Measurements from ENCODE around the gene B3GNT4.
"Not testable (repeated sequence)": the region's sequence is repeated elsewhere in the genome, so short reads cannot be mapped to it uniquely, and the experiment has no call there.

The B3GNT4 gene

DNA sequence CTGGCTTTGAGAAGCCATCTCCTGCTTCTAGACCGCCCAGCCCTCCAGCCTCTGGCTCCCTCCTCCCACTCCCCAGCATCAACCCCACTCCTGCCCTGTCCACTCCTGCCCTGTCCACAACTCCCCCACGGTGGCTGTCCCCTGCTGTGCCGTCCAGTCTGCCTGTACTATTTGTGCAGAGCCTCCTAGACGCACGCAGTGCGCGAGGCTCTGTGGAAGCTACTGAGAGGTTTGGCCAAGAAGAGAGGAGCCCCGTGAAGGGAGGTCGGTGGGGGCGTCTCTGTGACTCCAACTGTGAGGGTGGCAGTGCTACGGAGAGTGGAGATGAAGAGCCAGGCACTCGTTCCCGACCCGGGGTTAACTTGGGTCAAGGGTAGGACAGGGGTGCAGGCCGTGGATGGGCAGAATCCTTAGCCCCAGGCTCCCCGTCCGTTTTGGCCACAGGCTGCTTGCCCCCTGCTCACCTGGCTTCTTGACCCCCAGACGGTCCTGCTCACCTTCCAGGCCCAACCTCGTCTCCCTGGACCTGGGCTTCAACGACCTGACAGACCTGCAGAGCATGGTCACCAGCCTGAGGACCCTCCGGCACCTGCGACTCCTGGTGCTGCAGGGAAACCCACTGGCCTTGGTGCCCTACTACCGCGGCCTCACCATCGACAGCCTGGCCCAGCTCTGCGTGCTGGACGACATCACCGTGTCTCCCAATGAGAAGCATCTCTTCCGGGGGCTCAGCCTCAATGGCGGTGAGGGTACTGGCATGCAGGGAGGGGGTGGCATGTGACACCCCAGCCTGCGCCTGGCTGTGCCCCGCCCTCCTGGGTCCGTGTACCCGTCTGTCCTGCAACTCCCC is 13.7 kb upstream of the B3GNT4 start:
- DNase-seq (ENCODE audit: low spot score) = no peak

DNA sequence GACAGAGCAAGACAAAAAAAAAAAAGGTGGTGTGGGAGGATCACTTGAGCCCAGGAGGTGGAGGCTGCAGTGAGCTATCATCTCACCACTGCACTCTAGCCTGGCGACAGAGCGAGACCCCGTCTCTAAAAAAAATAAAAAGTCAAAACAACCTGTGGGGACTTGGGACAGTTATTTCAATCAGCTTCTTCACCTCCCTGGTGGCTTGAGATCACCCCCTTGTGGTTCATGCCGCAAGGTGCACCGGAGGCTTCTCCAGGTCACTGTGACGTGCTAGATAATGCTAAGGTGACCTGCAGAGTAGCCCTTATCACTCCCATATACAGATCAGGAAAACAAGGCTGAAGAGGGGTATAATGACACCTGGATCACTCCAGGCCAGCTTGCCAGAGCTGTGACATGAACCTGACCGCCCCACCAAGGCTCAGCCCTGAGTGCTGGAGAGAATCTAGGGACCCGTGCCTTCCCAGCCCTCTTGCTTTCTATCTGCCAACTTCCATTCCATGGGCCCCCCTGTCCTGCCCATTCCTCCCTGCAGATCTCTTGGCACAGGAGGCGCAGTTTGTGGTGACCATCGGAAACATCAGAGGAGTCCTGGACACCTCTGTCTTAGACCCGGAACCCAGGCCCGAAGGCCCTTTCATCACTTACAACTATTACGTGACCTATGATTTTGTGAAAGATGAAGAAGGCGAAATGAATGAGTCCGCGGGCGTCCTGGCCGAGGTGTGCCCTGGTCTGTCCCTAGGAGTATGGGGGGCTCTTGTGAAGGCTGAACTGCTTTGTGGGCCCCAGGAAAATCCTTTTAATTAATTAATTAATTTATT is 12.5 kb upstream of the B3GNT4 start:
- DNase-seq (ENCODE audit: low spot score) = peak; percentile 41

GRCh38 chr12:122192441-122192840 is 11.1 kb upstream of the B3GNT4 start:
- no peak for DNase-seq (ENCODE audit: low spot score)

DNA sequence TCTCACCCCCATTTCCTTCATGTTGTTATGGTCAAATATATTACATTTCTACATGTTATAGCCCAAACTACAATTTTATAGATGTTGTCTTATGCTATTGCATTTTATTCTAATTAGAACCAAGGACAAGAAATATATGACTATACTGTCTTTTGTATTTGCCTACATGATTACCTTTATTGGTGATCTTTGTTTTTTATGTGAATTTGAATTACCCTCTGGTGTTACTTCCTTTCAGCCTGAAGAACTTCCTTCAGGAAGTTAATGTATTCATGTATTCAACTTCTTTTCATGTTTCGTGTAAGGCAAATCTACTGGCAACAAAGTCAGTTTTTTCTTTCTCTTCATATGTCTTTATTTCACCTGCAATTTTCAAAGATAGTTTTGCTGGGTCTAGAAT is 8.7 kb upstream of the B3GNT4 start:
- no peak for DNase-seq (ENCODE audit: low spot score)

DNA sequence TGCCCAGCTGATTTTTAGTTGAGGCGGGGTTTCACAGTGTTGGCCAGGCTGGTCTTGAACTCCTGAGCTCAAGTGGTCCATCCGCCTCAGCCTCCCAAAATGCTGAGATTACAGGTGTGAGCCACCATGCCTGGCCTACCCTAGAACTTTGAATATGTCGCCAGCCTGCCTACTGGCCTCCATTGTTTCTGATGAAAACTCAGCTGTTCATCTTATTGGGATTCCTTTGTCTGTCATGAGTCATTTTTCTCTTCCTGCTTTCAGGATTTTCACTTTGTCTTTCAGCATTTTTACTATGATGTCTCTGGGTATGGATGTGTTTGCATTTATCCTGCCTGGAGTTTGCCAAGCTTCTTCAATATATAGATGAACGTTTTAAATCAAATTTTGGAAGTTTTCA is 8.1 kb upstream of the B3GNT4 start:
- no peak for DNase-seq (ENCODE audit: low spot score)

DNA sequence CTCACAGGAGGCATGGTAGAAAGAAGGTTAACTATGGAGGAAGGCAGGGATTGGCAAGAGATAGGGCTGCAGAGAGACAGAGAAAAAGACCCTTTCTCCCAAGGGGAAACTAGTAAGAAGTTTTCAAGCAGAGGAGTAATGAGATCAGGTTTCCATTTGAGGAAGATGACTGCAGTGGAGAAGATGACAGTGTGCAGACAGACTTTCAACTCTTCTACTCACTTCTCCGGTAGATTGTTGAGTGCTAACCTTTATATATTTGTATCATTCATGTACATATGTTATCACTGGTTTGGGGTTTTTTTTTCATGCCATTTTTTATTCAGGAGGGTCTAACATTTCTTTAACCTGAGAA is 5.9 kb upstream of the B3GNT4 start:
- no peak for DNase-seq (ENCODE audit: low spot score)

DNA sequence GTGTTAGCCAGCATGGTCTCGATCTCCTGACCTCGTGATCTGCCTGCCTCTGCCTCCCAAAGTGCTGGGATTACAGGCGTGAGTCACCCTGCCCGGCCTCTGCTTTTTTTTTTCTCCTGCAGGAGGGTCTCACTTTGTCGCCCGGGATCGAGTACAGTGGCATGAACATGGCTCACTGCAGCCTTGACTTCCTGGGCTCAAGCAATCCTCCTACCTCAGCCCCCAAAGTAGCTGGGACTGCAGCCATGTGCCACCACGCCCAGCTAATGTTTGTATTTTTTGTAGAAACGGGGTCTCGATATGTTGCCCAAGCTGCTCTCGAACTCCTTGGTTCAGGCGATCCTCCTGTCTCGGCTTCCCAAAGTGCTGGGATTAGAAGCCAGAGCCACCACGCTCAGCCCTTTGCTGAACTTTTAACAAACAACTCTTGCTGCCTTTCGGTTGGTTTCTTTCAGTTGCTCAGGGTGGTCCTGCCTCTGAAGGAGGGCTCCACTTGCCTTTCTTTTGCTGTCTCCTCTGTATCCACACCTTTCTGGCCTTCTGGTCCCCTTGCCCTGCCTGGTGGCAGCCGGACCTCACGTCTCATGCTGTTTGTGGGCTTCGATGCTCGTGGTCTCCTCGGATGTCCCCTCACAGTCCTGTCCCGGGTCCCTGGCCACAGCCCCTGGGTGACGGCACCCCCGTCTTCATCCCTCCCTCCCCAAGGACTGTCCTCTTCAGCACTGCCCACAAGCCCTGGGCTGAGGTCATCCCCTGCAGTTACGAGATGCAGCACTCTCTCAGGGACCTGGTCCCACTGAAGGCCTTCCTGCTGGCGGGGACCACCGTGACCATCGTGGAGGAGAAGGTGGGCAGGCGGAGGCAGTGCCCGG is 3.8 kb upstream of the B3GNT4 start:
- DNase-seq (ENCODE audit: low spot score) = no peak

DNA sequence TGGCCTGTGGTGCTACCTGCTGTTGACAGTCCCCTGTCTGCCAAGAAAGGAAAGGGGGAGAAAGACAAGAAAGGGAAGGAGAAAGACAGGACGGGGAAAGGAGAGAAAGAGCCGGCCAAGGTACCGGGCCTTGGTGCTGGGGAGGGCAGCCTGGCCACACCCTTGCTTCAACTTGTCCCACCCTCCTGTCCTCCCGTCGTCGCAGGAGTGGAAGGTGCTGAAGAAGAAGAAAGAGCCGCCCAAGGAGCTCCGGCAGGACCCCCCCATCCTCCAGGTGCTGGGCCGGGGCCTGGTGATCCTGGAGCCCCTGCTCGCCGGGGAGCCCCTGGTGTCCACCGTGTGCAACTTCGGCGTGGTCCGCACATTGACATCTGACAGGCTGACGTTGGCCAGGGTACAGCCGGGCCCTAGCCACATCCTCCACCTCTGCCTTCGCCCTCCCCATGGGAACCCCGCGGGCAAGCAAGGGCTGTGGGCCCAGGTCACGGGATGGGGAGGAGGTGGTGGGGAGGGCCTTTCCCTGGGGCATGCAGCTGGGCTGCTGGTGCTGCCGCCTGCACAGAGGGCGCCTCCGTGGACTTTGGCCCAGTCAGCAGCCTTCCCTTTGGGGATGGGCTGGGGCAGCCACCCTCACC is 2.9 kb upstream of the B3GNT4 start:
- no peak for DNase-seq (ENCODE audit: low spot score)

- DNase-seq (ENCODE audit: low spot score) = no peak
Measured at GRCh38 chr12:122201381-122201780, 2.1 kb upstream of the B3GNT4 start.

GRCh38 chr12:122202017-122202416 is 1.5 kb upstream of the B3GNT4 start:
- DNase-seq (ENCODE audit: low spot score) = no peak

- DNase-seq (ENCODE audit: low spot score) = not testable (repeated sequence)
Measured at GRCh38 chr12:122202811-122203210, 698 bp upstream of the B3GNT4 start.

DNA sequence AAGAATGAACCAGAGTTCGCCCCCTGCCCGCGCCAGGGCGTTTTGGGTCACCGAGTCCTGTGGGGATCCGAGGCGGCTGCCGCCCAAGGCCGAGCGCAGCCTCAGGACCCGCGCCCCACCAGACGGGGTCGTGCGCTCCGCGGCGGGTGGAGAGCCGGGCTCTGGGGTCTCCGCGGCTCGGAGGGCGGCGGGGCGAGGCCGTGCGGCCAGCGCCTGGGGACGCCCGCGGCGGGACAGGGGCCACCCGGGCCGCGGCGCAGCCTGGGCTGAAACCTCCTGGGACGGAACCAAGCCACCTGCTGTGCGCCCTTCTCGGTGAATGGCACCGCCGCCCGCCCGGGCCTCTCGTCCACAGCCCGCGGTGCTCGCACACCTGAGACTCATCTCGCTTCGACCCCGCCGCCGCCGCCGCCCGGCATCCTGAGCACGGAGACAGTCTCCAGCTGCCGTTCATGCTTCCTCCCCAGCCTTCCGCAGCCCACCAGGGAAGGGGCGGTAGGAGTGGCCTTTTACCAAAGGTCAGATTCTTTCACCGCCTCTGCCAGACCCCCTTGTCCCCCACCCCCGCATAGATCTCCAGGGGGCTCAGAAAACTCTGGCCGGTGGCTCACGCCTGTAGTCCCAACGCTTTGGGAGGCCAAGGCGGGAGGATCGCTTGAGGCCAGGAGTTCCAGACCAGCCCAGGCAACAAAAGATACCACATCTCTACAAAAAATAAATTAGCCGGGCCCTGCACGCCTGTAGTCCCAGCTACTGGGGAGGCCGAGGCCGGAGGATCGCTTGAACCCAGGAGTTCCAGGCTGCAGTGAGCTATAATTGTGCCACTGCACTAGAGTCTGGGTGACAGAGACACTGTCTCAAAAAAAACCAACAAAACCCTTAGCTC is 901 bp downstream of the B3GNT4 start:
- no peak for DNase-seq (ENCODE audit: low spot score)

- DNase-seq (ENCODE audit: low spot score) = no peak
Measured at GRCh38 chr12:122205053-122205925, 1.8 kb downstream of the B3GNT4 start.

DNA sequence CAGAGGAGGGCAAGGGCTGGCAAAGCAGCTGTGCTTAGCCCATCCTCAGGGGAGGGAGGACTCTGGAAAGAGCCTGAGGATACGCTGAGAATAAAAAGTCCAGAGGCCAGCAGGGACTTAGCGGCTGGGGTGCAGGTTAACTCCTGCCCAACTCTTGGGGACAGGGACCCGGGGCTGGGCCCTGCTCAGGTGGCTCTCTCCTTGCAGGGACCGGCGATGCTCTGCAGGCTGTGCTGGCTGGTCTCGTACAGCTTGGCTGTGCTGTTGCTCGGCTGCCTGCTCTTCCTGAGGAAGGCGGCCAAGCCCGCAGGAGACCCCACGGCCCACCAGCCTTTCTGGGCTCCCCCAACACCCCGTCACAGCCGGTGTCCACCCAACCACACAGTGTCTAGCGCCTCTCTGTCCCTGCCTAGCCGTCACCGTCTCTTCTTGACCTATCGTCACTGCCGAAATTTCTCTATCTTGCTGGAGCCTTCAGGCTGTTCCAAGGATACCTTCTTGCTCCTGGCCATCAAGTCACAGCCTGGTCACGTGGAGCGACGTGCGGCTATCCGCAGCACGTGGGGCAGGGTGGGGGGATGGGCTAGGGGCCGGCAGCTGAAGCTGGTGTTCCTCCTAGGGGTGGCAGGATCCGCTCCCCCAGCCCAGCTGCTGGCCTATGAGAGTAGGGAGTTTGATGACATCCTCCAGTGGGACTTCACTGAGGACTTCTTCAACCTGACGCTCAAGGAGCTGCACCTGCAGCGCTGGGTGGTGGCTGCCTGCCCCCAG is 2.8 kb downstream of the B3GNT4 start:
- no peak for DNase-seq (ENCODE audit: low spot score)

DNA sequence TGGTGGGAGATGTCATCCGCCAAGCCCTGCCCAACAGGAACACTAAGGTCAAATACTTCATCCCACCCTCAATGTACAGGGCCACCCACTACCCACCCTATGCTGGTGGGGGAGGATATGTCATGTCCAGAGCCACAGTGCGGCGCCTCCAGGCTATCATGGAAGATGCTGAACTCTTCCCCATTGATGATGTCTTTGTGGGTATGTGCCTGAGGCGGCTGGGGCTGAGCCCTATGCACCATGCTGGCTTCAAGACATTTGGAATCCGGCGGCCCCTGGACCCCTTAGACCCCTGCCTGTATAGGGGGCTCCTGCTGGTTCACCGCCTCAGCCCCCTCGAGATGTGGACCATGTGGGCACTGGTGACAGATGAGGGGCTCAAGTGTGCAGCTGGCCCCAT is 3.5 kb downstream of the B3GNT4 start:
- DNase-seq (ENCODE audit: low spot score) = no peak

DNA sequence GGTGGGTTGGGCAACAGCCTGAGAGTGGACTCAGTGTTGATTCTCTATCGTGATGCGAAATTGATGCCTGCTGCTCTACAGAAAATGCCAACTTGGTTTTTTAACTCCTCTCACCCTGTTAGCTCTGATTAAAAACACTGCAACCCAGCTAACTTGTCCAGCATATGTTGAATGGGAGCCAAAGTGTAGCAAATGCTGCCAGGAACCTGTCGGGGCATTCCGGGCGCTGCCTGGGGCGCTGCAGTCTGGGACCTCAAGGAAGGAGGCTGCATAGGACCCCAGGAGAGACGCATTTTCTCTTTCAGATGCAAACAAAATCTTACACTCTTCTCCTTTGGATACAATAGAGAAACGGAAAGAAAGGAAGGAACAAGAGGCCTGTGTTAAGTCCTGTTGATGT is 3.9 kb downstream of the B3GNT4 start:
- no peak for DNase-seq (ENCODE audit: low spot score)

DNA sequence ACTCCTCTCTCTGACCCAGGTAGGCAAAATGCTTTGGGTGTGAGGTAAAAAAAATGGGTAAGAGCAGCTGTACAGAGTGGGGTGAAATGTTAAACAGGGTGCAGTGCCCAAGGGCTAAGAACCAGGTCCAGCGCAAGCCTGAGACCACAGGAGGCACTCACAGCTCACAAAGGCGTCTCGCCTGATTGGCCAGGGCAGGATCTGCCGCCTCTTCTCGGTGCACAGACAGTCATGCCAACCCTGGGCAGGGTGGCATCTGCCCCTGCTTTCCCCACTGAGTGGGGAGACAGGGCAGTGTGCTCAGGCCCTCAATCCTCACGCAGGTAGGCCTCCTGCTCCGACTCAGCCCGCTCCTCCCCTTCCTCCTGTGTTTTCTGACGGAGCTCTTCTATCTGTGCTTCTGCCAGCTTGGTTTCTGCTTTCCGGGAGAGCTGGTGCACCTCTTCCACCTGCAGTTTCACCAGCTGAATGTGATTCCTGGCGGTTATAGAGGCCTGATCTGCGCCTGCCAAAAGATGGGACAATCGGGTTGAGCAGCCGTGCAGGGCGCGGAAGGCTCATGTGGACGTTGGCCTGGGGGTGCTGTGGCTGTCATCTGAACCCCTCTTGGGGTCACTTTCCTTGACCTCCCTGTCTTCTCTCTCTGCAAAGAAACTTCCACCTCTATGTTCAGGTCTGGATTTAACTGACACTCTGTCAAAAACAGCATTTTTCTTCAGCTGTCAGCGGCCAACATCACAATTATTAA is 4.7 kb downstream of the B3GNT4 start:
- no peak for DNase-seq (ENCODE audit: low spot score)

DNA sequence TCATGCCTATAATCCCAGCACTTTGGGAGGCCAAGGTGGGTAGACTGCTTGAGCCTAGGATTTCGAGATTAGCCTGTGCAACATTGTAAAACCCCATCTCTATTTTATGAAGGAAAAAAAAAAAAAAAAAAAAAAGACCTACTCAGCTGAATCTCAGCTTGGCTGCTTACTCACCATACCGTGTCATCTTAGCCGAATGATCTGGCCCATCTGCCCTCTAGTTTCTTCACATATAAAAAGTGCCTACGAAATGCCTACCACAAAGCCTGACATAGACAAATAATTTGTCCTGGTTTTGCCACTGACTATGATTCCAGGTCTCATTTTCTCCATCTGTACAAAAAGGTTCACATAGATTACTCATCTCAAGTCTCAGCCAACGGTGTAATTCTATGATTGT is 12.3 kb downstream of the B3GNT4 start:
- DNase-seq (ENCODE audit: low spot score) = no peak
